Trophoblast cell (in vitro differentiated cells and primary cell): Measurements from ENCODE around the gene DYNLRB1.

Experiments used
- DNase-seq, 2 donors: peaks; one replicate each; pipeline ENCODE4 v3.0.0-alpha.2; 2016
- H2AFZ ChIP-seq: 2 replicates; pipeline ENCODE4 v1.6.1; 2013; ENCODE audit warnings: low read length, moderate library complexity, mild to moderate bottlenecking; ENCODE audit not compliant: insufficient read depth, poor library complexity
- H2AK5ac ChIP-seq: 2 replicates; pipeline ENCODE4 v1.6.1; 2013; ENCODE audit warnings: mild to moderate bottlenecking, low read length
- H2BK120ac ChIP-seq: 2 replicates; pipeline ENCODE4 v1.6.1; 2013; ENCODE audit warnings: low read length, mild to moderate bottlenecking, moderate library complexity; ENCODE audit not compliant: insufficient read depth, poor library complexity
- H2BK12ac ChIP-seq: 2 replicates; pipeline ENCODE4 v1.6.1; 2013; ENCODE audit warnings: mild to moderate bottlenecking, low read length, moderate library complexity
- H2BK5ac ChIP-seq: 2 replicates; pipeline ENCODE4 v1.6.1; 2013; ENCODE audit warnings: low read length, low read depth, moderate library complexity, mild to moderate bottlenecking; ENCODE audit not compliant: poor library complexity
- H3K14ac ChIP-seq: 2 replicates; pipeline ENCODE4 v1.6.1; 2013; ENCODE audit warnings: mild to moderate bottlenecking, low read length
- H3K18ac ChIP-seq: 2 replicates; pipeline ENCODE4 v1.6.1; 2013; ENCODE audit warnings: mild to moderate bottlenecking, low read length
- H3K23ac ChIP-seq: 2 replicates; pipeline ENCODE4 v1.6.1; 2013; ENCODE audit warnings: low read length
- H3K27ac ChIP-seq: 2 replicates; pipeline ENCODE4 v1.5.1; 2013; ENCODE audit warnings: low read depth, mild to moderate bottlenecking, inconsistent platforms, low read length, moderate library complexity
- H3K27me3 ChIP-seq: 2 replicates; pipeline ENCODE4 v1.6.1; 2013; ENCODE audit warnings: inconsistent platforms, mild to moderate bottlenecking, low read length, moderate library complexity; ENCODE audit not compliant: insufficient read depth
- H3K36me3 ChIP-seq, 2 experiments: 1 replicate in 1 of 2; 2 replicates in 1 of 2; pipeline ENCODE4 v1.6.1; 2013; ENCODE audit warnings: low read length in 2 of 2, mild to moderate bottlenecking in 2 of 2, moderate library complexity in 1 of 2; ENCODE audit not compliant: insufficient read depth in 2 of 2, control insufficient read depth in 1 of 2
- H3K4ac ChIP-seq: 2 replicates; pipeline ENCODE4 v1.6.1; 2013; ENCODE audit warnings: low read depth, mild to moderate bottlenecking, low read length, moderate library complexity
- H3K4me1 ChIP-seq, 2 experiments: 1 replicate in 1 of 2; 2 replicates in 1 of 2; pipeline ENCODE4 v1.6.1; 2013; ENCODE audit warnings: low read length in 2 of 2, mild to moderate bottlenecking in 2 of 2, moderate library complexity in 1 of 2; ENCODE audit not compliant: insufficient read depth in 2 of 2, control insufficient read depth in 1 of 2
- H3K4me2 ChIP-seq: 2 replicates; pipeline ENCODE4 v1.6.1; 2013; ENCODE audit warnings: inconsistent platforms, mild to moderate bottlenecking, low read length, moderate library complexity
- H3K4me3 ChIP-seq: 2 replicates; pipeline ENCODE4 v1.5.1; 2013; ENCODE audit warnings: mild to moderate bottlenecking, low read depth, low read length, inconsistent platforms
- H3K79me1 ChIP-seq: one replicate; pipeline ENCODE4 v1.6.1; 2013; ENCODE audit warnings: low read length
- H3K79me2 ChIP-seq: 2 replicates; pipeline ENCODE4 v1.6.1; 2013; ENCODE audit warnings: low read length, mild to moderate bottlenecking; ENCODE audit not compliant: control insufficient read depth, insufficient read depth, poor library complexity
- H3K9ac ChIP-seq: 2 replicates; pipeline ENCODE4 v1.6.1; 2013; ENCODE audit warnings: mild to moderate bottlenecking, low read length
- H3K9me3 ChIP-seq: 2 replicates; pipeline ENCODE4 v1.6.1; 2013; ENCODE audit warnings: low read depth, mild to moderate bottlenecking, control low read depth, inconsistent platforms, low read length; ENCODE audit not compliant: insufficient read depth
- H4K12ac ChIP-seq: 2 replicates; pipeline ENCODE4 v1.6.1; 2013; ENCODE audit warnings: low read depth, mild to moderate bottlenecking, low read length, moderate library complexity
- H4K8ac ChIP-seq: 2 replicates; pipeline ENCODE4 v1.6.1; 2013; ENCODE audit warnings: low read depth, mild to moderate bottlenecking, low read length, moderate library complexity
- H4K91ac ChIP-seq: one replicate; pipeline ENCODE4 v1.6.1; 2013; ENCODE audit warnings: low read depth, mild to moderate bottlenecking, low read length, moderate library complexity
- WGBS: extraction: QIAGEN DNeasy Blood & Tissue Kit; methylation state at CpG from one replicate; pipeline ENCODE4 v1.1.7; 2013; ENCODE audit warnings: missing lambda C conversion rate; ENCODE audit not compliant: insufficient read length, insufficient coverage; ENCODE audit errors: extremely low coverage; 5-methylcytosine and 5-hydroxymethylcytosine counted together

DYNLRB1 gene

DNA sequence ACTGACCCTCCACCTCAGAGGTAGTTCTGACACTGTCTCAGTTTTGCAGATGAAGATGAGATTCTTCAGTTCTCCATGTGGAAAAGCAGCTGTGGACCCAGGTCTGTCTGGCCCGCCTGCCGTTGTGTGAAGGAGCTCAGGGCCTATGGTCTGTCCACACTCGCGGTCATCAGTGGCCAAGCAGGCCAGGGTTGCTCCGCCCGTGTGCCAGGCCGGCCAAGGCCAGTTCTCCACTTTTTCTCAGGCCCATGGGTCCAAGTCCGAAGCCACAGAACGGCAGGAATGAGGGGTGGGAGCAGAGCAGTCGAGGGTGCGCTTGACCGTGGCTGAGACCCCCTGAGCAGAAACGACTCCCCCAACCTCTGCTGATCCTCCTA is 33.7 kb downstream of the DYNLRB1 start:
- Histone ChIP-seq H4K91ac (no peak overlapping the region), H3K9ac (peak overlapping the region; percentile 0), H2AK5ac (no peak overlapping the region), H2AFZ (no peak overlapping the region), H3K36me3 (no peaks in the 10 kb centered on the region), H3K27me3 (no peaks in the 10 kb centered on the region), H2BK120ac (no peak overlapping the region), H3K79me1 (peaks cover 2% of the 10 kb centered on the region), H3K23ac (no peak overlapping the region), H3K14ac (no peak overlapping the region), H2BK5ac (no peak overlapping the region), H3K18ac (no peak overlapping the region), H3K4ac (no peak overlapping the region), H3K79me2 (no peaks in the 10 kb centered on the region), H4K8ac (no peak overlapping the region), H3K4me3 (no peak overlapping the region), H3K4me1 (peaks cover 5 to 8% of the 10 kb centered on the region in 2 experiments), H3K4me2 (no peak overlapping the region), H3K9me3 (no peaks in the 10 kb centered on the region), H3K27ac (no peak overlapping the region), H2BK12ac (no peak overlapping the region), H4K12ac (no peak overlapping the region)
- no CpG with 5 or more reads among the region's 13 CpGs for WGBS
- no peak for DNase-seq

DNA sequence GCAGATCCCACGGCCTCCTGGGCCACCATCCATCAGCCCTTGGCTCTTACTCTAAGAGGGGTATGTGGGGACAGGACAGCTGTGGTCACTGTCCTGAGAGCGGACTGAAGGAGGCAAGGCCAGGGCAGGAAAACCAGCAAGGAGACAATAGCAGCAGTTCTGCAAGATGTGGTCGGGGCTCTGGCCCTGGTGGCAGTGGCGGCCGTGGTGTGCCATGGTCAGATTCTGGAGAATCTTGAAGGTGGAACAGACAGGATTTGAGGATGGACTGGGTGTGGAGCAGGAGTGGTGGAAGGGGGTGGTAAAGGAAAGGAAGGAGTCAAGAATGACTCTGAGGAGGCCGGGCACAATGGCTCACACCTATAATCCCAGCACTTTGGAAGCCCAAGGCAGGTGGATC is 36.3 kb downstream of the DYNLRB1 start:
- H3K79me2 ChIP-seq: no peaks in the 10 kb centered on the region

DNA sequence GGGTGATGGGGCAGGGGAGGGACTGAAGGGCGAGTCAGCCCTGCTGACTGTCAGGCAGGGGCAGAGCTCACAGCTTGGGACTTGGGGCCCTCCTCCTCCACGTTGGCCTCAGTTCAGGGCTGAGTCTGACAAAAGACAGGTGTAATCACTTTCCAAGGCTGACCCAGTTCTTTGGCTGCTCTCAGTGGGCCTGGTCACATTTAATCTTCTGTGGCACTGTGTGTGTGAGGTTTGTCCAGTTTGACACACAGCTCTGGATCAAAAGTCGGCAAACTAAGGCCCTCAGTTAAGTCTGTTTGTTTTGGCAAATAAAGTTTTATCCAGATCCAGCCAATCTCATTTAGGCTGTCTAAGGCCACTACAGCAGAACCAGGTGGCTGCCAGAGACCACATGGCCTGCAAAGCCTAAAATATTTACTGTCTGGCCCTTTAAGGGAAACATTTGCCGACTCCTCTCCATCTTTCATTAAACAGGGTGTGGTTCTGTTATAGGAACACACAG is 37.2 kb downstream of the DYNLRB1 start:
- Histone ChIP-seq H3K79me1 (peaks cover 4% of the 10 kb centered on the region), H3K4ac (no peak overlapping the region), H3K4me3 (no peak overlapping the region), H3K79me2 (no peaks in the 10 kb centered on the region), H2BK120ac (no peak overlapping the region), H4K91ac (no peak overlapping the region), H3K27me3 (no peaks in the 10 kb centered on the region), H2BK5ac (no peak overlapping the region), H3K4me1 (peaks cover 5 to 8% of the 10 kb centered on the region in 2 experiments), H3K18ac (no peak overlapping the region), H2AFZ (no peak overlapping the region), H3K9me3 (no peaks in the 10 kb centered on the region), H3K14ac (no peak overlapping the region), H4K12ac (no peak overlapping the region), H4K8ac (no peak overlapping the region), H3K36me3 (no peaks in the 10 kb centered on the region), H3K23ac (no peak overlapping the region), H3K4me2 (no peak overlapping the region), H3K9ac (no peak overlapping the region), H3K27ac (no peak overlapping the region), H2BK12ac (no peak overlapping the region), H2AK5ac (no peak overlapping the region)
- DNase-seq: no peak
- no CpG with 5 or more reads among the region's 4 CpGs for WGBS

More for the DNA sequence above, 36.3 kb downstream of the DYNLRB1 start:
- H3K14ac ChIP-seq: no peak overlapping the region
- H2AFZ ChIP-seq: no peak overlapping the region
- no peak overlapping the region for H3K4me3 ChIP-seq
- no peak overlapping the region for H3K9ac ChIP-seq
- H3K36me3 ChIP-seq: no peaks in the 10 kb centered on the region
- no peak for DNase-seq
- no peak overlapping the region for H3K18ac ChIP-seq
- H3K23ac ChIP-seq: no peak overlapping the region
- H4K8ac ChIP-seq: no peak overlapping the region
- no peaks in the 10 kb centered on the region for H3K27me3 ChIP-seq
- no peaks in the 10 kb centered on the region for H3K9me3 ChIP-seq
- no peak overlapping the region for H3K4me2 ChIP-seq
- H2BK5ac ChIP-seq: no peak overlapping the region
- H2BK12ac ChIP-seq: no peak overlapping the region
- no peak overlapping the region for H2AK5ac ChIP-seq
- no peak overlapping the region for H3K4ac ChIP-seq
- H2BK120ac ChIP-seq: no peak overlapping the region
- H3K27ac ChIP-seq: no peak overlapping the region
- H4K91ac ChIP-seq: no peak overlapping the region
- WGBS: no CpG with 5 or more reads among the region's 6 CpGs
- H3K4me1 ChIP-seq: peaks cover 5 to 8% of the 10 kb centered on the region in 2 experiments
- peaks cover 2% of the 10 kb centered on the region for H3K79me1 ChIP-seq
- H4K12ac ChIP-seq: no peak overlapping the region

DNA sequence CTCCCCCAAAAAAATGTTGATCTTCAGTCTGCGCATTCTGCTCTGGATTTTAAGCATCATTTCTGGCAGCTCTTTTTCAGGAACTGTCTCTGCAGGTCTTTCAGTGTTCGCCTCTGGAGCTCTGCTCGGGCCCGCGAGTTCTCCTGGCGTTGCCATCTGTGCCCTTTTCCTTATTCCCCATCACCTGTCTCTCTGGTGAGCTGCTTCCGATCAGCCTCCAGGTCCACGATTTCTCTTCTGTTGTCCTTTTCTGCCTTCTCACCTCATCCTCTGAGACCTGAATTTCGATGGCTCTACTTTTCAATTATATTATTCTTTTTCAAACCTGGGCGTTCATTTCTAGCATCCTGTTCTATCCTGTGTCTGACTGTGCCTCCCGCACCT is 41.7 kb downstream of the DYNLRB1 start:
- DNase-seq: no peak

More for the DNA sequence above, 41.7 kb downstream of the DYNLRB1 start:
- Histone ChIP-seq H3K9ac (peak overlapping the region; percentile 42), H3K4me2 (peak overlapping the region; percentile 62), H3K18ac (no peak overlapping the region), H3K27ac (no peak overlapping the region), H3K79me1 (peaks cover 7% of the 10 kb centered on the region), H4K8ac (peak overlapping the region; percentile 80), H2BK12ac (no peak overlapping the region), H2AK5ac (no peak overlapping the region), H3K4me1 (no peaks in the 10 kb centered on the region), H4K91ac (peak overlapping the region; percentile 39), H3K14ac (peak overlapping the region; percentile 49), H3K9me3 (no peaks in the 10 kb centered on the region), H4K12ac (peak overlapping the region; percentile 88), H3K4ac (peak overlapping the region; percentile 12), H3K23ac (no peak overlapping the region), H3K36me3 (peaks cover 0 to 1% of the 10 kb centered on the region in 2 experiments), H3K79me2 (peaks cover 2% of the 10 kb centered on the region), H2BK120ac (no peak overlapping the region), H2AFZ (peak overlapping the region; percentile 85), H3K4me3 (peak overlapping the region; percentile 79), H3K27me3 (no peaks in the 10 kb centered on the region), H2BK5ac (no peak overlapping the region)
- no CpG with 5 or more reads among the region's 11 CpGs for WGBS
